Activated T-cell treated with anti-CD3 and anti-CD28 coated beads, Interleukin-2, amount 50 U/mL, for 24 hours (primary cell): ENCODE results near the gene PPP2R5C.

ENCODE experiments used
- DNase-seq: peaks from one replicate; pipeline ENCODE4 v3.0.0-alpha.2; 2020
- H3K27ac Mint-ChIP-seq: 2 replicates; pipeline ENCODE4 v1.8.0; 2020; ENCODE audit warnings: mild to moderate bottlenecking, mixed read lengths
- H3K27me3 Mint-ChIP-seq: 2 replicates; pipeline ENCODE4 v1.8.0; 2020; ENCODE audit warnings: mixed read lengths
- H3K36me3 Mint-ChIP-seq: 2 replicates; pipeline ENCODE4 v1.8.0; 2020; ENCODE audit warnings: low read depth, mixed read lengths
- H3K4me1 Mint-ChIP-seq: 2 replicates; pipeline ENCODE4 v1.8.0; 2020; ENCODE audit warnings: low read depth, mixed read lengths
- H3K4me3 Mint-ChIP-seq: 2 replicates; pipeline ENCODE4 v1.8.0; 2020; ENCODE audit warnings: mild to moderate bottlenecking, moderate library complexity, mixed read lengths
- H3K9me3 Mint-ChIP-seq: 2 replicates; pipeline ENCODE4 v1.8.0; 2020; ENCODE audit warnings: mixed read lengths

Gene PPP2R5C

GRCh38 chr14:101882141-101882935 is 120.8 kb downstream of the PPP2R5C start:
- peaks cover 44% of the 10 kb centered on the region for H3K4me1 Mint-ChIP-seq
- no peak overlapping the region for H3K4me3 Mint-ChIP-seq
- no peaks in the 10 kb centered on the region for H3K9me3 Mint-ChIP-seq
- H3K27me3 Mint-ChIP-seq, result no peaks in the 10 kb centered on the region
- peak; percentile 20 for DNase-seq
- peak overlapping the region; percentile 81 for H3K27ac Mint-ChIP-seq
- peaks cover 86% of the 10 kb centered on the region for H3K36me3 Mint-ChIP-seq

GRCh38 chr14:101884089-101884933 is 122.8 kb downstream of the PPP2R5C start:
- no peak overlapping the region for H3K4me3 Mint-ChIP-seq
- H3K27me3 Mint-ChIP-seq, result no peaks in the 10 kb centered on the region

GRCh38 chr14:101884934-101885576 is 123.5 kb downstream of the PPP2R5C start:
- Mint-ChIP-seq H3K36me3 (peaks cover 92% of the 10 kb centered on the region), H3K27ac (peak overlapping the region; percentile 64), H3K27me3 (no peaks in the 10 kb centered on the region), H3K9me3 (no peaks in the 10 kb centered on the region), H3K4me3 (no peak overlapping the region), H3K4me1 (peaks cover 17% of the 10 kb centered on the region)
- peak; percentile 17 for DNase-seq

More at GRCh38 chr14:101884089-101884933, 122.8 kb downstream of the PPP2R5C start:
- H3K4me1 Mint-ChIP-seq, result peaks cover 24% of the 10 kb centered on the region
- peak; percentile 20 for DNase-seq
- H3K9me3 Mint-ChIP-seq, result no peaks in the 10 kb centered on the region
- peaks cover 91% of the 10 kb centered on the region for H3K36me3 Mint-ChIP-seq
- peak overlapping the region; percentile 64 for H3K27ac Mint-ChIP-seq

GRCh38 chr14:101887219-101887618 is 125.7 kb downstream of the PPP2R5C start:
- H3K4me3 Mint-ChIP-seq, result no peak overlapping the region
- DNase-seq, result no peak
- peaks cover 92% of the 10 kb centered on the region for H3K36me3 Mint-ChIP-seq
- H3K27ac Mint-ChIP-seq, result peak overlapping the region; percentile 72
- no peaks in the 10 kb centered on the region for H3K9me3 Mint-ChIP-seq
- H3K4me1 Mint-ChIP-seq, result no peaks in the 10 kb centered on the region
- no peaks in the 10 kb centered on the region for H3K27me3 Mint-ChIP-seq

- H3K27me3 Mint-ChIP-seq, result no peaks in the 10 kb centered on the region
- peak overlapping the region; percentile 72 for H3K27ac Mint-ChIP-seq
- H3K9me3 Mint-ChIP-seq, result no peaks in the 10 kb centered on the region
- peak; percentile 20 for DNase-seq
- H3K36me3 Mint-ChIP-seq, result peaks cover 91% of the 10 kb centered on the region
- H3K4me1 Mint-ChIP-seq, result no peaks in the 10 kb centered on the region
- H3K4me3 Mint-ChIP-seq, result no peak overlapping the region
These were observed 126.7 kb downstream of the PPP2R5C start for GRCh38 chr14:101888182-101888581.

- no peak overlapping the region for H3K4me3 Mint-ChIP-seq
- H3K27ac Mint-ChIP-seq, result peak overlapping the region; percentile 20
- peaks cover 90% of the 10 kb centered on the region for H3K36me3 Mint-ChIP-seq
- DNase-seq, result peak; percentile 20
- H3K4me1 Mint-ChIP-seq, result no peaks in the 10 kb centered on the region
- no peaks in the 10 kb centered on the region for H3K9me3 Mint-ChIP-seq
- no peaks in the 10 kb centered on the region for H3K27me3 Mint-ChIP-seq
These were observed 127.9 kb downstream of the PPP2R5C start for GRCh38 chr14:101889366-101889765.

GRCh38 chr14:101889898-101890297 is 128.4 kb downstream of the PPP2R5C start:
- Mint-ChIP-seq H3K27me3 (no peaks in the 10 kb centered on the region), H3K4me3 (no peak overlapping the region), H3K36me3 (peaks cover 90% of the 10 kb centered on the region), H3K27ac (peak overlapping the region; percentile 39), H3K9me3 (no peaks in the 10 kb centered on the region), H3K4me1 (no peaks in the 10 kb centered on the region)
- DNase-seq, result no peak

GRCh38 chr14:101891471-101891870 is 130.0 kb downstream of the PPP2R5C start:
- H3K27ac Mint-ChIP-seq, result peak overlapping the region; percentile 64
- H3K4me1 Mint-ChIP-seq, result no peaks in the 10 kb centered on the region
- no peak for DNase-seq
- no peak overlapping the region for H3K4me3 Mint-ChIP-seq
- peaks cover 90% of the 10 kb centered on the region for H3K36me3 Mint-ChIP-seq
- no peaks in the 10 kb centered on the region for H3K9me3 Mint-ChIP-seq
- H3K27me3 Mint-ChIP-seq, result no peaks in the 10 kb centered on the region

- no peaks in the 10 kb centered on the region for H3K4me1 Mint-ChIP-seq
- no peak overlapping the region for H3K4me3 Mint-ChIP-seq
- DNase-seq, result no peak
- H3K27me3 Mint-ChIP-seq, result no peaks in the 10 kb centered on the region
- H3K36me3 Mint-ChIP-seq, result peaks cover 91% of the 10 kb centered on the region
- peak overlapping the region; percentile 77 for H3K27ac Mint-ChIP-seq
- H3K9me3 Mint-ChIP-seq, result no peaks in the 10 kb centered on the region
These were observed 132.2 kb downstream of the PPP2R5C start for GRCh38 chr14:101893759-101894158.

GRCh38 chr14:101894365-101895081 is 133.0 kb downstream of the PPP2R5C start:
- H3K27me3 Mint-ChIP-seq, result no peaks in the 10 kb centered on the region
- no peak for DNase-seq
- no peak overlapping the region for H3K4me3 Mint-ChIP-seq
- no peak overlapping the region for H3K27ac Mint-ChIP-seq
- H3K4me1 Mint-ChIP-seq, result no peaks in the 10 kb centered on the region
- H3K9me3 Mint-ChIP-seq, result no peaks in the 10 kb centered on the region
- peaks cover 91% of the 10 kb centered on the region for H3K36me3 Mint-ChIP-seq

- Mint-ChIP-seq H3K4me3 (no peak overlapping the region), H3K27me3 (no peaks in the 10 kb centered on the region), H3K27ac (no peak overlapping the region), H3K9me3 (no peaks in the 10 kb centered on the region), H3K4me1 (no peaks in the 10 kb centered on the region), H3K36me3 (peaks cover 91% of the 10 kb centered on the region)
- no peak for DNase-seq
These were observed 133.7 kb downstream of the PPP2R5C start for GRCh38 chr14:101895256-101895655.

GRCh38 chr14:101897326-101897725 is 135.8 kb downstream of the PPP2R5C start:
- no peak overlapping the region for H3K4me3 Mint-ChIP-seq
- DNase-seq, result peak; percentile 13

GRCh38 chr14:101898416-101898815 is 136.9 kb downstream of the PPP2R5C start:
- Mint-ChIP-seq H3K27me3 (no peaks in the 10 kb centered on the region), H3K9me3 (no peaks in the 10 kb centered on the region), H3K4me1 (no peaks in the 10 kb centered on the region), H3K27ac (peak overlapping the region; percentile 80), H3K4me3 (no peak overlapping the region), H3K36me3 (peaks cover 95% of the 10 kb centered on the region)
- peak; percentile 9 for DNase-seq

More at GRCh38 chr14:101897326-101897725, 135.8 kb downstream of the PPP2R5C start:
- H3K27me3 Mint-ChIP-seq, result no peaks in the 10 kb centered on the region
- no peaks in the 10 kb centered on the region for H3K4me1 Mint-ChIP-seq
- no peaks in the 10 kb centered on the region for H3K9me3 Mint-ChIP-seq
- H3K27ac Mint-ChIP-seq, result peak overlapping the region; percentile 44
- H3K36me3 Mint-ChIP-seq, result peaks cover 95% of the 10 kb centered on the region

- H3K4me3 Mint-ChIP-seq, result no peak overlapping the region
- H3K36me3 Mint-ChIP-seq, result peaks cover 92% of the 10 kb centered on the region
- peak overlapping the region; percentile 80 for H3K27ac Mint-ChIP-seq
These were observed 137.8 kb downstream of the PPP2R5C start for GRCh38 chr14:101899263-101899662.

More at GRCh38 chr14:101899263-101899662, 137.8 kb downstream of the PPP2R5C start:
- no peaks in the 10 kb centered on the region for H3K27me3 Mint-ChIP-seq
- no peaks in the 10 kb centered on the region for H3K4me1 Mint-ChIP-seq
- peak; percentile 8 for DNase-seq
- H3K9me3 Mint-ChIP-seq, result no peaks in the 10 kb centered on the region
